Brain pericyte (primary cell): ENCODE results near the gene FNDC3B.

Experiments used
- DNase-seq: peaks from one replicate; pipeline ENCODE4 v3.0.0-alpha.2; 2012; ENCODE audit warnings: low read depth, low spot score

The FNDC3B gene

GRCh38 chr3:172258624-172259023 lies 219.2 kb downstream of the FNDC3B start:
- DNase-seq, result no peak

GRCh38 chr3:172259111-172259541 lies 219.7 kb downstream of the FNDC3B start:
- DNase-seq, result no peak

GRCh38 chr3:172259726-172260248 lies 220.4 kb downstream of the FNDC3B start:
- DNase-seq, result no peak

GRCh38 chr3:172260381-172260780 lies 221.0 kb downstream of the FNDC3B start:
- DNase-seq, result no peak

- DNase-seq, result no peak
Measured at GRCh38 chr3:172261054-172261453, 221.7 kb downstream of the FNDC3B start.

- DNase-seq, result no peak
Measured at GRCh38 chr3:172262991-172263608, 223.7 kb downstream of the FNDC3B start.

GRCh38 chr3:172263781-172264486 lies 224.6 kb downstream of the FNDC3B start:
- DNase-seq, result no peak

- DNase-seq, result no peak
Measured at GRCh38 chr3:172266103-172266502, 226.7 kb downstream of the FNDC3B start.

GRCh38 chr3:172268425-172268824 lies 229.0 kb downstream of the FNDC3B start:
- no peak for DNase-seq

GRCh38 chr3:172268868-172269267 lies 229.5 kb downstream of the FNDC3B start:
- DNase-seq, result no peak

- DNase-seq, result no peak
Measured at GRCh38 chr3:172270557-172271166, 231.3 kb downstream of the FNDC3B start.

- no peak for DNase-seq
Measured at GRCh38 chr3:172271386-172271976, 232.1 kb downstream of the FNDC3B start.

- no peak for DNase-seq
Measured at GRCh38 chr3:172272698-172273097, 233.3 kb downstream of the FNDC3B start.

- DNase-seq, result no peak
Measured at GRCh38 chr3:172273378-172273777, 234.0 kb downstream of the FNDC3B start.

GRCh38 chr3:172274906-172275305 lies 235.5 kb downstream of the FNDC3B start:
- no peak for DNase-seq

GRCh38 chr3:172275586-172275985 lies 236.2 kb downstream of the FNDC3B start:
- no peak for DNase-seq

- DNase-seq, result no peak
Measured at GRCh38 chr3:172276103-172276502, 236.7 kb downstream of the FNDC3B start.

GRCh38 chr3:172277151-172277652 lies 237.8 kb downstream of the FNDC3B start:
- no peak for DNase-seq

GRCh38 chr3:172279191-172279640 lies 239.8 kb downstream of the FNDC3B start:
- no peak for DNase-seq

- no peak for DNase-seq
Measured at GRCh38 chr3:172279974-172280373, 240.6 kb downstream of the FNDC3B start.

- peak; percentile 20 for DNase-seq
Measured at GRCh38 chr3:172280406-172281051, 241.2 kb downstream of the FNDC3B start.
